ENCODE data around the gene VSTM2L. TPM values are rescaled to one million over a fixed set of nuclear protein-coding genes. Genes with fewer than 3 reads are reported as not detected.

VSTM2L gene
- total RNA-seq, 1 donor from 2014 or later, result 0.20 TPM

DNA sequence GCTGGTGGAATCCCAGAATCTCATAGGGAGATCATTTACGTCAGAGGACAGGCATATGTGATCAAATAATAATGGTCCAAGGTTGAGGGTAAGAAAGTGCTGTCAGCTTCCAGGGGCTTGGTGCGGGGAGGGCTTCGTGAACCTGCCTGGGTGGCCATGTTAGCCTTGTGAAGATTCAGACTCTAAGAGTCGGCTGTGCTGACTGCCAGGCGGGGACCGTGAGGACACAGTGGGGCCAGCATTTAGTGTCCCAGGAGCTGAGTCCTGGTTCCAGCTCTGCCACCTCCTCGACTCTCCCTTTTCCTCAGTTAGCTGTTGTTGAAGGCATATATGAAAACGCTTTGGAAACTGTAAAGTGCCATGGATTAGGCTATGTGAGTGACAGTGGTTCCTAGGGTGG is 33.5 kb downstream of the VSTM2L start:
- no peak for DNase-seq (ENCODE audit: low read depth, low spot score)

DNA sequence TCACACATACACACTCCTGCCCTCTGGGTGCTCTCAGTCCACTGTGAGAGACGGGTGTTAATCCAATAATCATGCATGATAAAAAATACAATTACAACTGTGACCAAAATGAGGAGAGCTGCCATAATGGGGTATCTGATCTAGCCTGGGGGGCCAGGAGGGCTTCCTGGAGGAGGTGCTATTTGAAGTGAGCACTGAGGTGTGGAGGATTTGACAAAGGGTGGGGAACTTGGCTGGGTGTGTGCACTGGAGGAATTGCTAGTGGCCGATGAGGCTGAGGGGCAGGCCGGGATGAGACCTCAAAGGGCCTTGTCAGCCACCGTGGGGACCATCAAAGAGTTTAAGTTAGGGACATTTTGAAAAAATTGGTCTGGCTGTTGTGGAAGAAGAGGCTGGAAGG is 34.8 kb downstream of the VSTM2L start:
- no peak for DNase-seq (ENCODE audit: low read depth, low spot score)

DNA sequence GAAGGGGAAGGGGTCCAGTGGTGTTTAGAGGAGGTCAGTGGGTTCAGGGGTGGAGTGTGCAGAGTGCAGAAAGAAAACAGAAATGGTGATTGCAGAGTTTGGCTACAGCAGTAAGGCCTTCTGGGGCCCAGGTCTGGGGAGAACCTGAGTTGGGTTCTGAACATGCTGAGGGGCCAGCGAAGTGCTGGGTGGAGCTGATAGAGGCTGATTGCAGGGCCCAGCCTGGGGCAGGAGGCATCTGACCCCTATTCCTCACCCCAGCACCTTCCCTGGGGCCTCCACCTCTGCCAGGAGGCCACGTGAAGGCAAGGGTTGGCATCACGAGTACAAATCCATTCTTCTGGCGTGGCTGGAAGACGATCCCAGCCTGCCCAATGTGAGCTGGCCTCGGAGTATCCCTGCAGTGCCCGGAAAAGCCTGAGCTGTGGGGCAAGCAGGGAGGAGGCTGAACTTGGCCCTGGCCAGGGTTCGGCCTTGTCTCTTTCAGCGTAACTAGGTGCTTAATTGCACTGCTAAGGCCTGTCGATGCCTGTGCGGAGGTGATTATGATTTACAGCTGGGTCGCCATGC is 35.3 kb downstream of the VSTM2L start:
- no peak for DNase-seq (ENCODE audit: low read depth, low spot score)

DNA sequence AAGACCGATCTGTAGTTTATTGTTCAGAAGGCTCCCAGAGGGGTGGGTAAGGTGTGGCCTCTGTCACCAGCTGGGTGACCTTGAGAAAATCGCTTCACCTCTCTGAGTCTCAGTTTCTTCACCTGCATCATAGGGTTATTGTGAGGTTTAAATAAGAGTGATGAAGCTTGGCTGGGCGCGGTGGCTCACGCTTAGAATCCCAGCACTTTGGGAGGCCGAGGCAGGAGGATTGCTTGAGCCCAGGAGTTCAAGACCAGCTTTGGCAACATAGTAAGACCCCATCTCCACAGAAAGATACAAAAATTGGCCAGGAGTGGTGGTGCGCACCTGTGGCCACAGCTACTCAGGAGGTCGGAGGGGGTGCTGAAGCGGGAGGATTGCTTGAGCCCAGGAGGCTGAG is 36.0 kb downstream of the VSTM2L start:
- no peak for DNase-seq (ENCODE audit: low read depth, low spot score)

DNA sequence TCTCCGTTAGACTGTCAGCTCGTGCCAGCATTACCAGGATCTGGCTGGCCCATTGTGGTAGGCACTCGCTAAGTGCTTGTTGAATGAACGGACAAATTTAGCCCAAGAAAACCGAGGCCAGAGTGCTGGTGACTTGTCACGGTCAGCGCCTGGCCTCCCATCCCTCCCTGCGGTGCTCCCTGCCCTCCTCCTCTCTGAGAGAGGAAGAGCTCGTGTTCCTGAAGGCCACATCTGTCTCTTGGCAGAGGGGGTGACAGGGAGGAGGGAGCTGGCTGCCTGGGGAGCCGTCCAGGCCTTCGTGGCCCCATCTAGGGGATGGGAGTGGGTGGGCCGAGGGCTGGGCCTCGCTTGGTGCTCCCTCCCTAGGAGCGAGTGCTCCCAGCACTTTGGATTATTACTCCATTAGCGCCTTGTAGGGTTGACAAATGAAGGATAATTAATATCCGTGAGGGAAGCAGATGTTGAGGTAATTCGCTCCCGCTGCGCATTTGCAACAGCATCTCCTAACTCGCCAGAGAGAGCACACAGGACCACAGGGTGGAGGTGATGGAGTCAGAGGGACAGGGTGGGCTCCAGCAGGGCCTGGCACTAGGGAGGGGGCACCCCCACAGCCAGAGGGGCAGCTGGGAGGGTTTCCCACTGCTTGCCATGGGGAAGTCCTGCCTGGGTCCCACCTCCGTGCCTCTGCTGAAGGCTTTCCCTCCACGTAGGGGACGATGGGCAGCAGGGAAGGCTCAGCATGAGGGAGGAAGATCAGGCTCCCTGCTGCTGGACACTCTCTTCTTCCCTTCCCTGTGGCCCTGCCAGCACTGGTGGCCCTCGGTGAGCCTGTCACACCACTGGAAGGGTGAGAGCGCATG is 37.0 kb downstream of the VSTM2L start:
- DNase-seq (ENCODE audit: low read depth, low spot score), result no peak

DNA sequence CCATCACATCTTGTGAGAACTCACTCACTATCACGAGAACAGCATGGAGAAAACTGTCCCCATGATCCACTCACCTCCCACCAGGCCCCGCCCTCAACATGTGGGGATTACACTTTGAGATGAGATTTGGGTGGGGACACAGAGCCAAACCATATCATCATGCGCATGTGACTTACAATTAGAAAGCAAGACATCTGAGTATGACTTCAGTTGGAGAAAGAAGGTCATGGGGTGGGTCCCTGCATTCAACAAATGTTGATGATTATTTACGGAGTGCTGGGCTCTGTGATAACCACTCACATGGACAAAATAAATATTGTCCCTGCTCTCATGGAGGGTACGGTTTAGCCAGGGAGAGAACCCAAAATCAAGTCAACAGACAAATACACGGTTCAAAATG is 37.9 kb downstream of the VSTM2L start:
- DNase-seq (ENCODE audit: low read depth, low spot score), result no peak

DNA sequence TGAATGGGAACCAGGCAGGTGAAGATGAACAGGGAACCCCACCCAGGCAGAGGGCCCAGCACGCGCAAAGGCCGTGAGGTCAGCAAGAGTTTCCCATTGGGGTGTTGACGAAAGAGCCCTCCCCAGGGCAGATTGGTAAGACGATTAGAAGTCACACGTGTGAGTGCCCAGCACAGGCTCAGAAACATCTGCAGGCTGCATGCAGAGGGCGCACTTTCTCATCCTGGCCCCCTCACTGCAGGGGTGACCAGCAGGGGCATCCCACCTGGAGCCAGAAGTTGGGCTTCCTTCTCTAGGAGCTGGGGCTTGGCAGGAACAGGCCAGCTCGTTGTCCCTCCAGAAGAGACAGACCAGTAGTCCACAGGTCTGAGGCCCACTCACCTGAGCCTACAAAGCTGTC is 38.4 kb downstream of the VSTM2L start:
- no peak for DNase-seq (ENCODE audit: low read depth, low spot score)

DNA sequence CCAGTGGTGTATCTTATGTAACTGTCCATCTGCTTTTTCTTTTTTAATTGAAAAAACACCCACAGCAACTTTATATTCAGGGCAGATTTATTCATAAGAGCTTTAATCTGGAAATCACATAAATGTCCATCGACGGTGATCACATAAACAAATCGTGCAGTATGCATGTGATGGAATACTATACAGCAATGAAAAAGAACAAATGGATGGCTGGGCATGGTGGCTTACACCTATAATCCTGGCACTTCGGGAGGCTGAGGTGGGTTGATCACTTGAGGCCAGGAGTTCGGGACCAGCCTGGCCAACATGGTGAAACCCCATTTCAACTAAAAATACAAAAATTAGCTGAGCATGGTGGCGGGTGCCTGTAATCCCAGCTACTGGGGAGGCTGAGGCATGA is 39.1 kb downstream of the VSTM2L start:
- DNase-seq (ENCODE audit: low read depth, low spot score), result no peak

DNA sequence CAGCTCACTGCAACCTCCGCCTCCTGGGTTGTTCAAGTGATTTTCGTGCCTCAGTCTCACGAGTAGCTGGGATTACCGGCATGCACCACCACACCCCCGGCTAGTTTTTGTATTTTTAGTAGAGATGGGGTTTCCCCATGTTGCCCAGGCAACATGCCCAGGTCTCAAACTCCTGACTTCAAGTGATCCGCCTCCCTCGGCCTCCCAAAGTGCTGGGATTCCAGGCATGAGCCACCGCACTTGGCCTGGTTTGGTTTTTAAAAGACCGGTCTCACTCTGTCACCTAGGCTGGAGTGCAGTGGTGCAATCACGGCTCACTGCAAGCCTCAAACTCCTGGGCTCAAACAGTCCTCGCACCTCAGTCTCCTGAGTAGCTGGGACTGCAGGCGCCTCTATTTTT is 40.1 kb downstream of the VSTM2L start:
- DNase-seq (ENCODE audit: low read depth, low spot score), result no peak

DNA sequence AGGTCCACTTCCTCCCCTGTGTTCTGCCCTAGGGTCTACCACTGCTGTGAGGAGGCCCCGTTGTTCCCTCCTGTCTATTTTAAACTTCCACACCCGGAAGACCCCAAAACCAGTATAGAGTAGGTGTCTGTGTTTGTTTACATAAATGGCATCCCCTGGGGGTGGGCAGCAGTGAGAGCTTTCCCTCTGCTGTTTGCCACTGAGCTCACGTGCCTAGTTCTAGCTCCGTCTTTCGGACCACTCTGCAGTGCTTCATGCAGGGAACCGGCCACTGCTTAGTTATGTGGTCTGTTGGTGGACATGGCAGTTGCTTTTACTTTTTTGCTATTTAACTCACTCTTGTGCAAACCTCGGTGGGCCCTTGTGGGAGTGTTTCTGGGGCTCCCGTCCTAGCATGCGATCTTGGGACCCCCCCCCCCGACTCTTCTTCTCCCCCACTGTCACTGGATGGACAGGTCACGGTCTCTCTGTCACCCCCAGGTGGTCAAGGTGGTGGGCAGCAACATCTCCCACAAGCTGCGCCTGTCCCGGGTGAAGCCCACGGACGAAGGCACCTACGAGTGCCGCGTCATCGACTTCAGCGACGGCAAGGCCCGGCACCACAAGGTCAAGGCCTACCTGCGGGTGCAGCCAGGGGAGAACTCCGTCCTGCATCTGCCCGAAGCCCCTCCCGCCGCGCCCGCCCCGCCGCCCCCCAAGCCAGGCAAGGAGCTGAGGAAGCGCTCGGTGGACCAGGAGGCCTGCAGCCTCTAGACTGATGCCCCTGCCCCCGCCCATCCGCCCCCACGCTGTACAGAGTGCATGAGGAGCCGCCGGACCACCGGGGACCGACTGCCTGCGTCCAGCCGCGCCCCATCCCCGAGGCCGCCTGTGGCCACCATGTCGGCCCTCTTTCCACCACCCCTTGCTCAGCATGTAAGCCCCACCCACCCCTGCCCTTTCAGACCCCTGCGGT is 40.9 kb downstream of the VSTM2L start:
- no peak for DNase-seq (ENCODE audit: low read depth, low spot score)

DNA sequence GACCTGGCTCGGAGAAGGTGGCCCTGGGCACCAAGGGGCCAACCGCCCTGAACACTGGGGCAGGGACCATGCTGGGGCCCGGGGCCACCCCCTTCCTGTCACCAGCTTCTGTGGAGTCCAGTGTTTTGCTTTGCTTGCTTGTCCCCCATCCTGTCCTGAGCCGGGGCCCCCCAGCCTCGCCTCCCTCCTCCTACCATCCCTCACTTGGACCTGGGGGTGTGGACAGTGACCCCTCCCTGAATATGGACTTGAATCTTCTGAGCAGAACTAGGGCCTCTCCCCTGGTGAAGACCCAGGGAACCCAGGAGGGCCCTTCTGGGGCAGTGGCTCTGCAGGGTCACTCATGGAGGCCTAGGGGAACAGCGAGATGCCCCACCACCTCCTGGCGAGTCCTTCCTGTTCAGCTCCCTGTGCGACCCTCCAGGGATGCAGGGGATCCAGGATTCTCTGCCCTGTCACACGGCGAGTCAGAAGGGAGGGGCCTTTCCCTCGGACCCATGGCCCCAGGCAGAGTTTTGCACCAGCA is 41.6 kb downstream of the VSTM2L start:
- DNase-seq (ENCODE audit: low read depth, low spot score), result no peak

DNA sequence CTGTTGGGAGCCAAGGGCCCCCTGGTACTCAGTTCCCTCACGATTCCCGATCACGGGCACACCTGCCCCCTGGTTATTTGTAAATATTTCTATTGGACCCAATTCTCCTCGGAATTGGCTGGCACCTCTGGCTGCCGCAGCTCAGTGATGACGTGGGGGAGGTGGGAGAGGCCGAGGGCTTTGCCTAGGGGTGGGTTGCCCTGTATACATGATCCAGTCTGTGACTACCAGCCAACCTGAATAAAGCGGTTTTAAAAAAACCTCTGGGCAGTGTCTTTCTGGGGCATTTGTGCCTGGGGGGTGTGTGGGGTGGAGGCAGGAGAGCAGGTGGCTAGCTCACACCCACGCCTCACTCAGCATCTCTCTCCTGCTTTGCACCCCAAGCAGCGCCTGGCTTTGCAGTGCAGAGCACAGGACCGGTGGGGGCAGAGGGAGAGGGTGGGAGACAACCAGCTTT is 42.2 kb downstream of the VSTM2L start:
- DNase-seq (ENCODE audit: low read depth, low spot score), result no peak

DNA sequence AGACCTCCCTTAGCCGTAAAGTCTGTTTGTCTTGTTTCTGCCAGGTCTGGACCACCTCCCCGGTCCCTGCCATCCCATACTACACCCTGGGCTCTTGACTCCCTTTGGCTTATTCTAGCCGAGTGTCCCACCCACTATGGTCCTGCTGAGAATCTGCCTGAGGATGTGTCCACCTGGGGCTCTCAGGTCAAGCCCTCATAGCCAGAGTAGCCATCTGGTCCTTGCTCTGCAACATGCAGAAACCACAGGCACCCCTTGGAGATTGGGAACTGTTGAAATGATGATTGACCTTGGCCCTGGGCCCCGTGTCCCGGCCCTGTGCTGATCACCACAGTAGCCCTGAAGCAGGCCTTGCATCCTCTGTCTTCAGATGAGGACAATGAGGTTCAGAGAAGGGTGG is 44.0 kb downstream of the VSTM2L start:
- DNase-seq (ENCODE audit: low read depth, low spot score), result no peak

DNA sequence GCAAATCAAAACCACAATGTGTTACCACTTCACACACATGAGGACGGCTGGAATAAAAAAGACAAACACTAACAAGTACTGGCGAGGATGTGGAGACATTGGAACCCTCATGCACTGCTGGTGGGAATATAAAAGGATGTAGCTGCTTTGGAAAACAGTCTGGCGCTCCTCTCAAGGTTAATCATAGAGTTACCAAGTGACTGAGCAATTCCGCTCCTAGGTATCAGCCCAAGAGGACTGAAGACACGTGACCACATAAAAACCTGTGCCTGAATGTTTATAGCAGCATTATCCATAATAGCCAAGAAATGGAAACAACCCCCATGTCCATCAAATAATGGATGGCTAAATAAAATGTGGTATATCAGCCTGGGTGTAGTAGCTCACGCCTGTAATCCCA is 45.0 kb downstream of the VSTM2L start:
- DNase-seq (ENCODE audit: low read depth, low spot score), result no peak

DNA sequence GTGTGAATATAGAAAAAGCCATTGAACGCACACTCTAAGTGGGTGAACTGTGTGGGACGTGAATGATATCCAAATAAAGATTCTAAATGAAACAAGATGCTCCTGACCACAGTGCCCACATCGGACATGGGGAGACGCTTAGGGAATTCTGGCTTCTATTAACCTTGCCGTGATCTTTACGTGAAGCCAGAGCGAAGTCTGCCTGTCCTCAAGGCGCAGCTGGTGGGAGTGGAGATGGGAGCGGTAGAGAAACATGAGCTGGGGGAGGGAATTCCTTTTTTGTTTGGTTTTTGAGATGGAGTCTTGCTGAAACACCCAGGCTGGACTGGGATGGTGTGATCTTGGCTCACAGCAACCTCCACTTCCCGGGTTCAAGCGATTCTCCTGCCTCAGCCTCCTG is 46.0 kb downstream of the VSTM2L start:
- DNase-seq (ENCODE audit: low read depth, low spot score), result no peak

DNA sequence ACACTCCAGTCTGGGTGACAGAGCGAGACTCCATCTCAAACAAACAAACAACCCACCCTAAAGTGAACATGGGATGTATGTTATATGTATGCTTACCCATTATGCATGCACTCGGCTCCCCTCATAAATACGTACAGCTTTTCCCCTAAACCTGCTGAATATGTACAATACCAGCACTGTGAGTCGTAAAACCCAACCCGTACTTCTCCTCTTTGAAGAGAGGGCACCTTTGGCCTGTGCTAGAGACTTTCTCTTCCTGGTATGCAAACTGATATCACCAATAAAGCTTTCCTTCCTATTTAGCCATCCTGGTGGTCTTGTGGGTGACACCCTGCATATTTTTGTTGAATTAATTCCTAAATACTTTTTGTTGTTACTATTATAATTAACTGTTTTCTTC is 51.3 kb downstream of the VSTM2L start:
- DNase-seq (ENCODE audit: low read depth, low spot score), result no peak

DNA sequence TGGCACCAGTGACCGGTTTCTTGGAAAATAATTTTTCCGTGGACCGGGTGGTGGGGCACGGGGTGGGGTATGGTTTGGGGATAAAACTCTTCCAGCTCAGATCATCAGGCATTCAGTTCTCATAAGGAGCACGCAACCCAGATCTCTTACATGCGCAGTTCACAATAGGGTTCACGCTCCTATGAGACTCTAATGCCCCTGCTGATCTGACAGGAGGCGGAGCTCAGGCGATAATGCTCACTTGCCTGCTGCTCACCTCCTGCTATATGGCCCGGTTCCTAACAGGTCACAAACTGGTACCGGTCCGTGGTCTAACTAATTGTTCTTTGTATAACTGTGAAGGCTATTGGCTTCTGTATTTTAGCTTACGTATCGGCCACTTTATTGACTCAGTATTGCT is 51.7 kb downstream of the VSTM2L start:
- DNase-seq (ENCODE audit: low read depth, low spot score), result no peak

DNA sequence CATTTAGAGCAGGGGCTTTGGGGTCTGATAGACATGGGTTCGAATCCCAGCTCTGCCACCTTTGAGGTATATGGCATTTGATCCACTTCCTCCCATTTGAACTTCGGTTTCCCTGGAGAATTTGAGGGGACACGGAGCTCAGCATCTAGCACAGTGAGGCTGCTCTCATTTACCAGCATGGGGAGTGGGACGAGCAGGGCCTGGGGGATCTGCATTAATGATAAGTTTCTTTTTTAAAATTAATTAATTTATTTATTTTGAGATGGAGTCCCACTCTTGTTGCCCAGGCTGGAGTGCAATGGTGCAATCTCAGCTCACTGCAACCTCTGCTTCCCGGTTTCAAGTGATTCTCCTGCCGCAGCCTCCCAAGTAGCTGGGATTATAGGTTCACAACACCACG is 52.6 kb downstream of the VSTM2L start:
- DNase-seq (ENCODE audit: low read depth, low spot score), result no peak

DNA sequence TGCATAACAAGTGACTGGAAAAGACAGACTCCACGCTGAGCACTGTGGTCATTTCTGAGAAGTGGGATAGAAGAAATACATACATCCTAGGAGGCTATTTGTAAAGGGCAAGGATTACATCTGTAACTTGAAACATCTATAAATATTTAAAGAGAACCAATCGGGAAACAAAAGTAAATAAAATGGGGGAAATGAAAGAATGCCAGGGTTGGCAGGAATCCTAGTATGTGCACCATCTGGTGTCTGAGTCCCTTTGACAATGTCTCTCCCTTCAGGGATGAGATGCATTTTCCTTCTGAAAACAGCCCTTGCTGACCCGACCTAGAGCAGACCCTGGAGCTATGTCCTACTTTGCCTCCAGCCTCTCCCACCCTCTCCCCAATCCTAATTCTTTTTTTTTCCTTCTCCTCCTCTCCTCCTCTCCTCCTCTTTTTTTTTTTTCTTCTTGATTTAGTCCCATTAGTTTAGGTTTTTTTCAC is 53.2 kb downstream of the VSTM2L start:
- DNase-seq (ENCODE audit: low read depth, low spot score), result no peak

DNA sequence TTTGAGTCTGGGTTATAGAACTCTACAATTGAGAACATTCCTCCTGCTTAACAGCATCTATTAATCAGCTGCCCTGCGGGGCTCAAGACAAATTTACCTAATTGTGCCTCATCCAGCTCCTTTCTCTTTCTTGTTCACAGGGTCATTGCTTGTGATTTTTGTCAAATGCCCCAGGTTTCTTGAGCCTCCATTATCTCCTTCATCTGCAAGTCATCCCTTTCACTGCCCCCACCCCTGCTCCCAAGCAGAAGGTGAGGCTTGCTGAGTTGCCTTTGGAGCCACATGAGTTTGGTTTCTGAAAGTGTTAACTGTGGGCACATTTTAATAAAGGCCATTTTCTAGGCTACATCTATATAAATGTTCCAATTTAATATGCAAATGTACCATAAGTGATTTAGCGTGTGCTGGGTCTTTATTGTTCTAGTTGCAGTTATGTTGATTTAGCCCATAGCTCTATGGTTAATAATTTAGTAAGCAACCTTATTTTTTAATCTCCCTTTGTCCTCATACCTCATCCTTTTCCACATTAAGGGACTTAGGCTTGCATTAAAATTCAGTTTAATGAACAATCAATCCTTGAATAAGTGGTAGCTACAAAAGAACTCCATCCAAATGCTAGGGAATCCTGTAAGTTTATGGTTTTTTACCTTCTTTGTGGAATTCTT is 56.1 kb downstream of the VSTM2L start:
- DNase-seq (ENCODE audit: low read depth, low spot score), result no peak

DNA sequence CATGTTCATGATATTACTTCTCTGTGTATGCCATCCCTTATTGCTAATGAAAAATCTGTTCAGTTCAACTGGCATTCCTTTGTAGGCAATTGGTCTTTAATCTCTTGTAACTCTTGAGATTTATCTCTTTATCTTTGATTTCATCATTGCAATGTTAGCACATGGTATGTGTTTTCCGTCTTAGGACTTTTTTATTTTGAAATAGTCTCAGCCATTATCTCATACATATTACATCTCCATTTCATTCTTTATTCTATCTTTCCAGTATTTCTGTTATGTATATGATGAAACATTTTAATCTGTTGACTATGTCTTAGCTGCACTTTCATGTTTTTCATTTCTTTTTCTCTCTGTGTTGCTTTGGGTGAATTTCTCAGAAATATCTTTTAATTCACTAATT is 58.1 kb downstream of the VSTM2L start:
- DNase-seq (ENCODE audit: low read depth, low spot score), result no peak

All from pulmonary artery endothelial cell (primary cell).